ENCODE data around the gene TRAF2. TPM values are rescaled to one million over a fixed set of nuclear protein-coding genes. Genes with fewer than 3 reads are reported as not detected.
A peak's percentile ranks its signal among the peaks of the same experiment; 100 is the strongest.

TRAF2 gene
- total and polyA plus RNA-seq, 2 of the 13 experiments (the other 11 are each of a cell fraction or from before 2014, with no cell fraction given) = 12.4 to 13.6 TPM

- 0 out of 2 replicates have a peak, but pooled peaks have one; percentile 30 for TF ChIP-seq SNAPC4 (CRISPR knock-in tag; IDR thresholded peaks at IDR 0.05)
- no peak for TF ChIP-seq ARNT (IDR thresholded peaks at IDR 0.05)
- peak; percentile 40 for TF ChIP-seq ZFP36L1 (CRISPR knock-in tag; IDR thresholded peaks at IDR 0.05)
- peak; percentile 99 for TF ChIP-seq ZFP91 (CRISPR knock-in tag; IDR thresholded peaks at IDR 0.05; ENCODE audit: borderline replicate concordance)
- peak; percentile 92 for TF ChIP-seq UBTF (CRISPR knock-in tag; IDR thresholded peaks at IDR 0.05)
- TF ChIP-seq ZFP90 (CRISPR knock-in tag; IDR thresholded peaks at IDR 0.05; ENCODE audit: borderline replicate concordance) = 0 out of 2 replicates have a peak, but pooled peaks have one; percentile 20
- TF ChIP-seq NFAT5 (CRISPR knock-in tag; IDR thresholded peaks at IDR 0.05) = 0 out of 2 replicates have a peak, but pooled peaks have one; percentile 26
- TF ChIP-seq SNRNP70 (IDR thresholded peaks at IDR 0.05; ENCODE audit: low read depth, low read length) = no peak
- 0 out of 2 replicates have a peak, but pooled peaks have one; percentile 17 for TF ChIP-seq ZBTB20 (CRISPR knock-in tag; IDR thresholded peaks at IDR 0.05; ENCODE audit: borderline replicate concordance, low read depth)
- TF ChIP-seq ZNF180 (CRISPR knock-in tag; IDR thresholded peaks at IDR 0.05; ENCODE audit: borderline replicate concordance, low read depth) = no peak
- no peak for TF ChIP-seq CCAR2 (optimal IDR thresholded peaks at IDR 0.05; ENCODE audit: low read depth, low read length)
- peak; percentile 89 for TF ChIP-seq ARNT2 (CRISPR knock-in tag; IDR thresholded peaks at IDR 0.05; ENCODE audit: low read depth)
- TF ChIP-seq ZNF501 (CRISPR knock-in tag; IDR thresholded peaks at IDR 0.05) = peak; percentile 84; the same call in 1 of the 2 replicates
- peak; percentile 24; the same call in 1 of the 2 replicates for TF ChIP-seq MAF1 (CRISPR knock-in tag; IDR thresholded peaks at IDR 0.05; ENCODE audit: borderline replicate concordance)
Observed at GRCh38 chr9:136847826-136848392, 38.4 kb upstream of the TRAF2 start (continued).
